K562 (cell line): ENCODE data around the gene PPP4R3B. TPM values are rescaled to one million over a fixed set of nuclear protein-coding genes. Genes with fewer than 3 reads are reported as not detected.

Source experiments
- ARID2 ChIP-seq: fragments of 450-650 bp; IDR thresholded peaks from 2 replicates; pipeline ENCODE4 v1.6.1; 2017; ENCODE audit warnings: antibody characterized with exemption, mild to moderate bottlenecking
- FOXJ3 ChIP-seq: sonication (generic); formaldehyde crosslinking; IDR thresholded peaks from 2 replicates; pipeline ENCODE4 v1.4.0; 2020; ENCODE audit warnings: mild to moderate bottlenecking, missing genetic modification reagents
- HES1 ChIP-seq: fragments of 450-650 bp; IDR thresholded peaks from 2 replicates; pipeline ENCODE4 v1.6.1; 2016; ENCODE audit warnings: low read depth, mild to moderate bottlenecking, moderate library complexity
- HMG20B ChIP-seq: fragments of 250-450 bp; sonication (Bioruptor Pico); IDR thresholded peaks from 2 replicates; pipeline ENCODE4 v1.5.0; 2021; ENCODE audit warnings: mild to moderate bottlenecking
- LCOR ChIP-seq: sonication (generic); formaldehyde crosslinking; IDR thresholded peaks from 2 replicates; pipeline ENCODE4 v1.8.0; 2022; ENCODE audit warnings: mild to moderate bottlenecking, missing genetic modification reagents
- NELFE ChIP-seq: IDR thresholded peaks from 2 replicates; pipeline ENCODE4 v1.6.1; 2011; ENCODE audit warnings: mild to moderate bottlenecking; ENCODE audit not compliant: insufficient read depth, insufficient read length
- PCBP1 ChIP-seq: fragments of 200-400 bp; formaldehyde crosslinking; IDR thresholded peaks from 2 replicates; pipeline ENCODE4 v1.6.1; 2018; ENCODE audit warnings: mild to moderate bottlenecking, low read depth, low read length; ENCODE audit not compliant: poor library complexity, severe bottlenecking
- RFX1 ChIP-seq: fragments of 450-650 bp; IDR thresholded peaks from 2 replicates; pipeline ENCODE4 v1.6.1; 2016; ENCODE audit warnings: mild to moderate bottlenecking, moderate library complexity
- SIN3B ChIP-seq: fragments of 450-650 bp; IDR thresholded peaks from 2 replicates; pipeline ENCODE4 v1.6.1; 2017; ENCODE audit warnings: low read depth, mild to moderate bottlenecking, moderate library complexity
- THRB ChIP-seq: fragments of 450-650 bp; formaldehyde crosslinking; conservative IDR thresholded peaks from 2 replicates; pipeline ENCODE4 v1.4.0; 2022; ENCODE audit warnings: mild to moderate bottlenecking, missing genetic modification characterization
- USF1 ChIP-seq: sonication (generic); formaldehyde crosslinking; IDR thresholded peaks from 2 replicates; pipeline ENCODE4 v1.9.0; 2022; ENCODE audit warnings: mild to moderate bottlenecking, missing genetic modification reagents
- ZNF277 ChIP-seq: fragments of 250-450 bp; sonication (Bioruptor Pico); IDR thresholded peaks from 2 replicates; pipeline ENCODE4 v1.8.0; 2022; ENCODE audit warnings: inconsistent platforms, mild to moderate bottlenecking, moderate library complexity, borderline replicate concordance
- ZNF583 ChIP-seq: fragments of 250-450 bp; sonication (Bioruptor Pico); IDR thresholded peaks from 2 replicates; pipeline ENCODE4 v1.4.0; 2020
- polyA plus RNA-seq, 8 experiments: library from polyadenylated mRNA; depleted of rRNA in 4 of 8; stranded (reverse) in 5 of 8; unstranded in 3 of 8; fragments of >200 nt; fragmentation: Nextera tagmentation in 2 of 8; fragmentation: Illumina TruSeq in 1 of 8; extraction: Ambion mirVana in 2 of 8; extraction: Trizol in 1 of 8; gene quantifications; 2 replicates each; pipeline versions ENCODE4 v1.2.1 to v1.2.3, GENCODE V29; 2011 to 2014; ENCODE audit warnings: inconsistent platforms in 1 of 8, missing spikeins in 1 of 8
- total RNA-seq, 7 experiments: library from RNA; depleted of rRNA in 6 of 7; stranded (reverse); fragments of >200 nt in 6 of 7; fragmentation: Illumina TruSeq in 2 of 7; extraction: Trizol in 2 of 7; gene quantifications; 2 replicates each; pipeline versions ENCODE4 v1.2.1 to v1.2.3, GENCODE V29; 2011 to 2021; ENCODE audit warnings: low replicate concordance in 1 of 7
- TF ChIP-seq, protein P1 (sequence below): fragments of 450-650 bp; IDR thresholded peaks from 2 replicates; pipeline ENCODE4 v1.6.1; 2017; ENCODE audit warnings: mild to moderate bottlenecking, moderate library complexity
- TF ChIP-seq, protein P2 (sequence below): sonication (generic); formaldehyde crosslinking; IDR thresholded peaks from 2 replicates; pipeline ENCODE4 v1.8.0; 2022; ENCODE audit warnings: missing genetic modification reagents, mild to moderate bottlenecking, borderline replicate concordance
- TF ChIP-seq, protein P3 (sequence below): fragments of 450-650 bp; formaldehyde crosslinking; IDR thresholded peaks from 2 replicates; pipeline ENCODE4 v1.4.0; 2020; ENCODE audit warnings: mild to moderate bottlenecking, moderate library complexity
- TF ChIP-seq, protein P4 (sequence below): fragments of 250-450 bp; sonication (Bioruptor Pico); IDR thresholded peaks from 2 replicates; pipeline ENCODE4 v1.8.0; 2022; ENCODE audit warnings: moderate library complexity, mild to moderate bottlenecking, inconsistent platforms

PPP4R3B gene
- total and polyA plus RNA-seq, 9 of the 15 experiments (the other 6 are each of a cell fraction or from before 2014, with no cell fraction given) = 13.2 to 59.2 (median 41.9) TPM

- TF ChIP-seq ZNF583 = no peak; the same call in 1 of the 2 replicates
- TF ChIP-seq FOXJ3 (CRISPR knock-in tag) = no peak
- TF ChIP-seq, protein P1, sequence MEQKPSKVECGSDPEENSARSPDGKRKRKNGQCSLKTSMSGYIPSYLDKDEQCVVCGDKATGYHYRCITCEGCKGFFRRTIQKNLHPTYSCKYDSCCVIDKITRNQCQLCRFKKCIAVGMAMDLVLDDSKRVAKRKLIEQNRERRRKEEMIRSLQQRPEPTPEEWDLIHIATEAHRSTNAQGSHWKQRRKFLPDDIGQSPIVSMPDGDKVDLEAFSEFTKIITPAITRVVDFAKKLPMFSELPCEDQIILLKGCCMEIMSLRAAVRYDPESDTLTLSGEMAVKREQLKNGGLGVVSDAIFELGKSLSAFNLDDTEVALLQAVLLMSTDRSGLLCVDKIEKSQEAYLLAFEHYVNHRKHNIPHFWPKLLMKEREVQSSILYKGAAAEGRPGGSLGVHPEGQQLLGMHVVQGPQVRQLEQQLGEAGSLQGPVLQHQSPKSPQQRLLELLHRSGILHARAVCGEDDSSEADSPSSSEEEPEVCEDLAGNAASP = no peak
- TF ChIP-seq, protein P2, sequence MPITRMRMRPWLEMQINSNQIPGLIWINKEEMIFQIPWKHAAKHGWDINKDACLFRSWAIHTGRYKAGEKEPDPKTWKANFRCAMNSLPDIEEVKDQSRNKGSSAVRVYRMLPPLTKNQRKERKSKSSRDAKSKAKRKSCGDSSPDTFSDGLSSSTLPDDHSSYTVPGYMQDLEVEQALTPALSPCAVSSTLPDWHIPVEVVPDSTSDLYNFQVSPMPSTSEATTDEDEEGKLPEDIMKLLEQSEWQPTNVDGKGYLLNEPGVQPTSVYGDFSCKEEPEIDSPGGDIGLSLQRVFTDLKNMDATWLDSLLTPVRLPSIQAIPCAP (CRISPR knock-in tag) = 0 out of 2 replicates have a peak, but pooled peaks have one; percentile 53
- no peak for TF ChIP-seq RFX1
- TF ChIP-seq ZNF277 (CRISPR knock-in tag) = 0 out of 2 replicates have a peak, but pooled peaks have one; percentile 55
- no peak for TF ChIP-seq HES1
- 0 out of 2 replicates have a peak, but pooled peaks have one; percentile 72 for TF ChIP-seq THRB (CRISPR knock-in tag)
- TF ChIP-seq HMG20B (CRISPR knock-in tag) = no peak
- TF ChIP-seq SIN3B = peak; percentile 29
- TF ChIP-seq, protein P3, sequence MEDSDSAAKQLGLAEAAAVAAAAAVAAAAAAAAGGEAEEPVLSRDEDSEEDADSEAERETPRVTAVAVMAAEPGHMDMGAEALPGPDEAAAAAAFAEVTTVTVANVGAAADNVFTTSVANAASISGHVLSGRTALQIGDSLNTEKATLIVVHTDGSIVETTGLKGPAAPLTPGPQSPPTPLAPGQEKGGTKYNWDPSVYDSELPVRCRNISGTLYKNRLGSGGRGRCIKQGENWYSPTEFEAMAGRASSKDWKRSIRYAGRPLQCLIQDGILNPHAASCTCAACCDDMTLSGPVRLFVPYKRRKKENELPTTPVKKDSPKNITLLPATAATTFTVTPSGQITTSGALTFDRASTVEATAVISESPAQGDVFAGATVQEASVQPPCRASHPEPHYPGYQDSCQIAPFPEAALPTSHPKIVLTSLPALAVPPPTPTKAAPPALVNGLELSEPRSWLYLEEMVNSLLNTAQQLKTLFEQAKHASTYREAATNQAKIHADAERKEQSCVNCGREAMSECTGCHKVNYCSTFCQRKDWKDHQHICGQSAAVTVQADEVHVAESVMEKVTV = peak; percentile 45; the same call in 1 of the 2 replicates
- TF ChIP-seq LCOR = peak; percentile 81
- TF ChIP-seq USF1 (CRISPR knock-in tag) = no peak
- no peak for TF ChIP-seq PCBP1
- TF ChIP-seq NELFE = no peak
- no peak for TF ChIP-seq ARID2
- TF ChIP-seq, protein P4, sequence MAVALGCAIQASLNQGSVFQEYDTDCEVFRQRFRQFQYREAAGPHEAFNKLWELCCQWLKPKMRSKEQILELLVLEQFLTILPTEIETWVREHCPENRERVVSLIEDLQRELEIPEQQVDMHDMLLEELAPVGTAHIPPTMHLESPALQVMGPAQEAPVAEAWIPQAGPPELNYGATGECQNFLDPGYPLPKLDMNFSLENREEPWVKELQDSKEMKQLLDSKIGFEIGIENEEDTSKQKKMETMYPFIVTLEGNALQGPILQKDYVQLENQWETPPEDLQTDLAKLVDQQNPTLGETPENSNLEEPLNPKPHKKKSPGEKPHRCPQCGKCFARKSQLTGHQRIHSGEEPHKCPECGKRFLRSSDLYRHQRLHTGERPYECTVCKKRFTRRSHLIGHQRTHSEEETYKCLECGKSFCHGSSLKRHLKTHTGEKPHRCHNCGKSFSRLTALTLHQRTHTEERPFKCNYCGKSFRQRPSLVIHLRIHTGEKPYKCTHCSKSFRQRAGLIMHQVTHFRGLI (CRISPR knock-in tag) = no peak
Observed at GRCh38 chr2:55617175-55618024, at the start of gene PPP4R3B (continued).
